H9 (cell line): ENCODE data around the gene HSPA2. TPM values are rescaled to one million over a fixed set of nuclear protein-coding genes. Genes with fewer than 3 reads are reported as not detected.

Experiments
- DNase-seq: peaks from one replicate; pipeline ENCODE4 v3.0.0-alpha.2; 2017
- H2AFZ ChIP-seq: one replicate; pipeline ENCODE4 v1.6.1; 2013; ENCODE audit warnings: mild to moderate bottlenecking, low read length, control low read depth, moderate library complexity
- H2AK5ac ChIP-seq: 2 replicates; pipeline ENCODE4 v1.6.1; 2013; ENCODE audit warnings: low read length, control low read depth, mixed read lengths; ENCODE audit not compliant: insufficient read length
- H2BK120ac ChIP-seq: one replicate; pipeline ENCODE4 v1.6.1; 2013; ENCODE audit warnings: low read depth, mild to moderate bottlenecking, low read length, control low read depth, inconsistent platforms; ENCODE audit not compliant: poor library complexity, severe bottlenecking
- H2BK12ac ChIP-seq: 2 replicates; pipeline ENCODE4 v1.6.1; 2013; ENCODE audit warnings: low read length, control low read depth, mixed read lengths, low read depth; ENCODE audit not compliant: insufficient read length
- H2BK15ac ChIP-seq: 2 replicates; pipeline ENCODE4 v1.6.1; 2013; ENCODE audit warnings: low read depth, low read length, control low read depth
- H2BK20ac ChIP-seq: one replicate; pipeline ENCODE4 v1.6.1; 2013; ENCODE audit warnings: low read depth, mild to moderate bottlenecking, low read length, control low read depth, inconsistent platforms; ENCODE audit not compliant: poor library complexity, severe bottlenecking
- H2BK5ac ChIP-seq: 2 replicates; pipeline ENCODE4 v1.6.1; 2013; ENCODE audit warnings: low read length, control low read depth, mixed read lengths; ENCODE audit not compliant: insufficient read length
- H3K14ac ChIP-seq: 2 replicates; pipeline ENCODE4 v1.6.1; 2013; ENCODE audit warnings: low read length, control low read depth; ENCODE audit not compliant: insufficient read depth
- H3K18ac ChIP-seq: 2 replicates; pipeline ENCODE4 v1.6.1; 2013; ENCODE audit warnings: low read depth, mild to moderate bottlenecking, mixed read lengths, low read length, control low read depth; ENCODE audit not compliant: insufficient read length
- H3K23ac ChIP-seq: 2 replicates; pipeline ENCODE4 v1.6.1; 2013; ENCODE audit warnings: low read length, control low read depth, mixed read lengths, low read depth; ENCODE audit not compliant: insufficient read length
- H3K23me2 ChIP-seq: 2 replicates; pipeline ENCODE4 v1.6.1; 2013; ENCODE audit warnings: low read depth, mild to moderate bottlenecking, mixed read lengths, low read length, control low read depth; ENCODE audit not compliant: insufficient read length, poor library complexity, severe bottlenecking
- H3K27ac ChIP-seq: 2 replicates; pipeline ENCODE4 v1.5.1; 2013; ENCODE audit warnings: low read length, control low read depth, mixed read lengths, low read depth; ENCODE audit not compliant: insufficient read length
- H3K27me3 ChIP-seq: 2 replicates; pipeline ENCODE4 v1.6.1; 2013; ENCODE audit warnings: low read length, control low read depth, inconsistent platforms; ENCODE audit not compliant: insufficient read depth
- H3K4ac ChIP-seq: 2 replicates; pipeline ENCODE4 v1.6.1; 2013; ENCODE audit warnings: low read depth, mild to moderate bottlenecking, control low read depth, inconsistent platforms, low read length, moderate library complexity
- H3K4me1 ChIP-seq: 2 replicates; pipeline ENCODE4 v1.6.1; 2013; ENCODE audit warnings: low read length, control low read depth, inconsistent platforms; ENCODE audit not compliant: insufficient read depth
- H3K4me2 ChIP-seq: 2 replicates; pipeline ENCODE4 v1.6.1; 2013; ENCODE audit warnings: low read length, control low read depth, mixed read lengths; ENCODE audit not compliant: insufficient read length, insufficient read depth
- H3K56ac ChIP-seq: 2 replicates; pipeline ENCODE4 v1.6.1; 2013; ENCODE audit warnings: low read depth, mild to moderate bottlenecking, mixed read lengths, low read length, control low read depth; ENCODE audit not compliant: insufficient read length
- H3K79me1 ChIP-seq: 2 replicates; pipeline ENCODE4 v1.6.1; 2013; ENCODE audit warnings: low read depth, mild to moderate bottlenecking, moderate library complexity, low read length, control low read depth, inconsistent platforms; ENCODE audit not compliant: insufficient read depth, poor library complexity, severe bottlenecking
- H3K79me2 ChIP-seq: 2 replicates; pipeline ENCODE4 v1.6.1; 2013; ENCODE audit warnings: low read length, control low read depth, inconsistent platforms; ENCODE audit not compliant: insufficient read depth
- H3K9ac ChIP-seq: 2 replicates; pipeline ENCODE4 v1.6.1; 2013; ENCODE audit warnings: low read length, control low read depth, mixed read lengths; ENCODE audit not compliant: insufficient read length; ENCODE audit errors: extremely low read depth
- H3K9me3 ChIP-seq: one replicate; pipeline ENCODE4 v1.6.1; 2013; ENCODE audit warnings: low read depth, low read length, inconsistent platforms; ENCODE audit not compliant: control insufficient read depth
- H3T11ph ChIP-seq: one replicate; pipeline ENCODE4 v1.6.1; 2013; ENCODE audit warnings: mild to moderate bottlenecking, low read length, control low read depth, inconsistent platforms
- H4K20me1 ChIP-seq: one replicate; pipeline ENCODE4 v1.6.1; 2013; ENCODE audit not compliant: control insufficient read depth, insufficient read length, insufficient read depth
- H4K5ac ChIP-seq: 2 replicates; pipeline ENCODE4 v1.6.1; 2013; ENCODE audit warnings: low read depth, mild to moderate bottlenecking, mixed read lengths, low read length, control low read depth; ENCODE audit not compliant: insufficient read length
- H4K8ac ChIP-seq: replicated peaks from 2 replicates; pipeline ENCODE4 v1.6.1; 2013; ENCODE audit warnings: low read length, control low read depth, mixed read lengths, low read depth; ENCODE audit not compliant: insufficient read length
- H4K91ac ChIP-seq: 2 replicates; pipeline ENCODE4 v1.6.1; 2013; ENCODE audit warnings: low read depth, mild to moderate bottlenecking, moderate library complexity, mixed read lengths, low read length, control low read depth; ENCODE audit not compliant: insufficient read length
- H3K27ac Mint-ChIP-seq, 3 experiments: 2 replicates in 2 of 3; 3 replicates in 1 of 3; pipeline ENCODE4 v1.8.0; 2020 to 2021; ENCODE audit warnings: mixed read lengths in 3 of 3, mild to moderate bottlenecking in 1 of 3, moderate library complexity in 1 of 3
- H3K27me3 Mint-ChIP-seq: 2 replicates; pipeline ENCODE4 v1.8.0; 2021; ENCODE audit warnings: low read depth, mild to moderate bottlenecking, moderate library complexity, mixed read lengths
- H3K36me3 Mint-ChIP-seq, 3 experiments: 2 replicates in 2 of 3; 3 replicates in 1 of 3; pipeline ENCODE4 v1.8.0; 2020 to 2021; ENCODE audit warnings: low read depth in 3 of 3, mixed read lengths in 3 of 3; ENCODE audit not compliant: insufficient read depth in 1 of 3
- H3K4me1 Mint-ChIP-seq, 2 experiments: 2 replicates each; pipeline ENCODE4 v1.8.0; 2020; ENCODE audit warnings: mixed read lengths in 2 of 2
- H3K4me3 Mint-ChIP-seq, 2 experiments: 2 replicates in 1 of 2; 3 replicates in 1 of 2; pipeline ENCODE4 v1.8.0; 2020 to 2021; ENCODE audit warnings: mild to moderate bottlenecking in 2 of 2, mixed read lengths in 2 of 2, moderate library complexity in 1 of 2
- H3K9me3 Mint-ChIP-seq, 2 experiments: 2 replicates in 1 of 2; 3 replicates in 1 of 2; pipeline ENCODE4 v1.8.0; 2020; ENCODE audit warnings: mild to moderate bottlenecking in 2 of 2, mixed read lengths in 2 of 2, moderate library complexity in 1 of 2
- CTCF ChIP-seq: fragments of 200-600 bp; sonication (generic); conservative IDR thresholded peaks from 3 replicates; pipeline ENCODE4 v1.8.0; 2021; ENCODE audit warnings: antibody characterized with exemption, mild to moderate bottlenecking
- whole genome bisulfite sequencing: extraction: QIAGEN DNeasy Blood & Tissue Kit; methylation state at CpG from one replicate; pipeline ENCODE4 v1.1.7; 2013; ENCODE audit warnings: missing lambda C conversion rate, low lambda C conversion rate, mixed read lengths; ENCODE audit not compliant: insufficient read length; ENCODE audit errors: extremely low coverage; 5-methylcytosine and 5-hydroxymethylcytosine counted together
- total RNA-seq: library from RNA; stranded (reverse); gene quantifications from 2 replicates; pipeline ENCODE4 v1.2.1, GENCODE V29; 2021

Gene HSPA2
- total RNA-seq, 1 experiment from 2014 or later = 25.8 TPM

- no peak overlapping the region for H3K9ac ChIP-seq
- no peaks in the 10 kb centered on the region for H3K36me3 Mint-ChIP-seq
- no peaks in the 10 kb centered on the region for H3K4me1 ChIP-seq
- no CpG with 5 or more reads among the region's 2 CpGs for WGBS
- H3K79me2 ChIP-seq = no peaks in the 10 kb centered on the region
- no peak for TF ChIP-seq CTCF
- H3K4ac ChIP-seq = no peak overlapping the region
- H2BK20ac ChIP-seq = no peak overlapping the region
- no peak overlapping the region for H4K91ac ChIP-seq
- no peak overlapping the region for H3T11ph ChIP-seq
- peaks cover 6 to 13% of the 10 kb centered on the region in 2 experiments; a peak in 3 of 4 replicates for H3K4me1 Mint-ChIP-seq
- no peak overlapping the region for H4K5ac ChIP-seq
- no peak overlapping the region for H3K27ac ChIP-seq
- no peak overlapping the region for H3K18ac ChIP-seq
- H2BK5ac ChIP-seq = no peak overlapping the region
- no peak overlapping the region for H3K27ac Mint-ChIP-seq
- no peak overlapping the region for H3K56ac ChIP-seq
- H2AK5ac ChIP-seq = no peak overlapping the region
- no peaks in the 10 kb centered on the region for H3K9me3 Mint-ChIP-seq
- H2AFZ ChIP-seq = no peak overlapping the region
- no peak overlapping the region for H3K14ac ChIP-seq
- no peak overlapping the region for H2BK120ac ChIP-seq
- H3K23ac ChIP-seq = no peak overlapping the region
- H3K9me3 ChIP-seq = no peaks in the 10 kb centered on the region
- no peak overlapping the region for H3K4me3 Mint-ChIP-seq
- no peaks in the 10 kb centered on the region for H3K27me3 ChIP-seq
- no peaks in the 10 kb centered on the region for H3K23me2 ChIP-seq
- H3K4me2 ChIP-seq = no peak overlapping the region
- no peak for DNase-seq
- H2BK12ac ChIP-seq = no peak overlapping the region
- no peaks in the 10 kb centered on the region; the same call in 1 of the 2 replicates for H3K27me3 Mint-ChIP-seq
- no peaks in the 10 kb centered on the region for H3K79me1 ChIP-seq
- H4K20me1 ChIP-seq = no peaks in the 10 kb centered on the region
- no peak overlapping the region for H4K8ac ChIP-seq
- H2BK15ac ChIP-seq = no peak overlapping the region
Measured at GRCh38 chr14:64561631-64562030, 21.1 kb downstream of the HSPA2 start.
